GM21423 (cell line): ENCODE results near the gene SMCO2.

Experiments
- ATAC-seq: cut with Tn5 transposase; IDR thresholded peaks from one replicate; pipeline ENCODE4 v1.9.1; 2021; ENCODE audit warnings: mild to moderate bottlenecking, moderate library complexity; ENCODE audit not compliant: unreplicated experiment

The SMCO2 gene

GRCh38 chr12:27549236-27549800 lies 102.8 kb downstream of the SMCO2 start:
- no peak for ATAC-seq

- no peak for ATAC-seq
These were observed 103.5 kb downstream of the SMCO2 start for GRCh38 chr12:27549801-27550652.

GRCh38 chr12:27550653-27550975 lies 104.1 kb downstream of the SMCO2 start:
- no peak for ATAC-seq

- no peak for ATAC-seq
These were observed 104.8 kb downstream of the SMCO2 start for GRCh38 chr12:27551172-27551840.
